NB4 (cell line): ENCODE data around the gene ACBD6.

ENCODE experiments used
- POLR2A ChIP-seq: IDR thresholded peaks from 2 replicates; pipeline ENCODE4 v1.6.1; 2011; ENCODE audit warnings: mild to moderate bottlenecking; ENCODE audit not compliant: insufficient read length; ENCODE audit errors: extremely low read depth
- TF ChIP-seq, protein P1 (sequence below): IDR thresholded peaks from one replicate; pipeline ENCODE4 v1.5.1; 2012; ENCODE audit warnings: low read depth, low read length
- TF ChIP-seq, protein P2 (sequence below): IDR thresholded peaks from 2 replicates; pipeline ENCODE4 v1.6.1; 2011; ENCODE audit warnings: low read depth, low read length

DNA sequence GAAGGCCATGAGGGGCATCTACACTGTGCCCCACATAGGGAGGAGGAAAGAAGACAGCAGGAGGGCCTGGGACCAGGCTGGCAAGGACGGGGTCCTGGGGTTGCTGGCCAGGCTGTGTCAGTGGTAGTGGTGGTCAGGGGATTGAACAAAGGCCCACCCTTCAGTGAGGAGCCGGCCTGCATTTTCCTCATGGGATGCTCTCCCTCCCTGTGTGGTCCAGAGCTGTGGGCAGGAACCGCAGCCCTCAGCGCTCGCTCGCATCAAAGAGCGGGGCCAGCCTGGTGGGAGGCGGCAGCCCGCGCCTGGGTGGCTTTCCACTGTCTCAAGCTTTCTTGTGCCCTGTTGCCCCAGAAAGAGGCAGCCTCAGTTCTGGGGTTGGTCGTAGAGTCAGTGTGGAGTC, 247.5 kb downstream of the ACBD6 start:
- TF ChIP-seq, protein P1, sequence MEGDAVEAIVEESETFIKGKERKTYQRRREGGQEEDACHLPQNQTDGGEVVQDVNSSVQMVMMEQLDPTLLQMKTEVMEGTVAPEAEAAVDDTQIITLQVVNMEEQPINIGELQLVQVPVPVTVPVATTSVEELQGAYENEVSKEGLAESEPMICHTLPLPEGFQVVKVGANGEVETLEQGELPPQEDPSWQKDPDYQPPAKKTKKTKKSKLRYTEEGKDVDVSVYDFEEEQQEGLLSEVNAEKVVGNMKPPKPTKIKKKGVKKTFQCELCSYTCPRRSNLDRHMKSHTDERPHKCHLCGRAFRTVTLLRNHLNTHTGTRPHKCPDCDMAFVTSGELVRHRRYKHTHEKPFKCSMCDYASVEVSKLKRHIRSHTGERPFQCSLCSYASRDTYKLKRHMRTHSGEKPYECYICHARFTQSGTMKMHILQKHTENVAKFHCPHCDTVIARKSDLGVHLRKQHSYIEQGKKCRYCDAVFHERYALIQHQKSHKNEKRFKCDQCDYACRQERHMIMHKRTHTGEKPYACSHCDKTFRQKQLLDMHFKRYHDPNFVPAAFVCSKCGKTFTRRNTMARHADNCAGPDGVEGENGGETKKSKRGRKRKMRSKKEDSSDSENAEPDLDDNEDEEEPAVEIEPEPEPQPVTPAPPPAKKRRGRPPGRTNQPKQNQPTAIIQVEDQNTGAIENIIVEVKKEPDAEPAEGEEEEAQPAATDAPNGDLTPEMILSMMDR, result no peak
- TF ChIP-seq POLR2A, result no peak
- TF ChIP-seq, protein P2, sequence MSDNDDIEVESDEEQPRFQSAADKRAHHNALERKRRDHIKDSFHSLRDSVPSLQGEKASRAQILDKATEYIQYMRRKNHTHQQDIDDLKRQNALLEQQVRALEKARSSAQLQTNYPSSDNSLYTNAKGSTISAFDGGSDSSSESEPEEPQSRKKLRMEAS, result no peak
